Effector CD4-positive, alpha-beta T cell (primary cell): ENCODE measurements around the gene TDRD9.
"Not testable (repeated sequence)": the region's sequence is repeated elsewhere in the genome, so short reads cannot be mapped to it uniquely, and the experiment has no call there.

Experiments
- DNase-seq: peaks from one replicate; pipeline ENCODE4 v3.0.0-alpha.2; 2020
- total RNA-seq: gene quantifications from one replicate; lab custom pipeline; 2026; lab: John Stamatoyannopoulos, UW

Gene TDRD9, protein sequence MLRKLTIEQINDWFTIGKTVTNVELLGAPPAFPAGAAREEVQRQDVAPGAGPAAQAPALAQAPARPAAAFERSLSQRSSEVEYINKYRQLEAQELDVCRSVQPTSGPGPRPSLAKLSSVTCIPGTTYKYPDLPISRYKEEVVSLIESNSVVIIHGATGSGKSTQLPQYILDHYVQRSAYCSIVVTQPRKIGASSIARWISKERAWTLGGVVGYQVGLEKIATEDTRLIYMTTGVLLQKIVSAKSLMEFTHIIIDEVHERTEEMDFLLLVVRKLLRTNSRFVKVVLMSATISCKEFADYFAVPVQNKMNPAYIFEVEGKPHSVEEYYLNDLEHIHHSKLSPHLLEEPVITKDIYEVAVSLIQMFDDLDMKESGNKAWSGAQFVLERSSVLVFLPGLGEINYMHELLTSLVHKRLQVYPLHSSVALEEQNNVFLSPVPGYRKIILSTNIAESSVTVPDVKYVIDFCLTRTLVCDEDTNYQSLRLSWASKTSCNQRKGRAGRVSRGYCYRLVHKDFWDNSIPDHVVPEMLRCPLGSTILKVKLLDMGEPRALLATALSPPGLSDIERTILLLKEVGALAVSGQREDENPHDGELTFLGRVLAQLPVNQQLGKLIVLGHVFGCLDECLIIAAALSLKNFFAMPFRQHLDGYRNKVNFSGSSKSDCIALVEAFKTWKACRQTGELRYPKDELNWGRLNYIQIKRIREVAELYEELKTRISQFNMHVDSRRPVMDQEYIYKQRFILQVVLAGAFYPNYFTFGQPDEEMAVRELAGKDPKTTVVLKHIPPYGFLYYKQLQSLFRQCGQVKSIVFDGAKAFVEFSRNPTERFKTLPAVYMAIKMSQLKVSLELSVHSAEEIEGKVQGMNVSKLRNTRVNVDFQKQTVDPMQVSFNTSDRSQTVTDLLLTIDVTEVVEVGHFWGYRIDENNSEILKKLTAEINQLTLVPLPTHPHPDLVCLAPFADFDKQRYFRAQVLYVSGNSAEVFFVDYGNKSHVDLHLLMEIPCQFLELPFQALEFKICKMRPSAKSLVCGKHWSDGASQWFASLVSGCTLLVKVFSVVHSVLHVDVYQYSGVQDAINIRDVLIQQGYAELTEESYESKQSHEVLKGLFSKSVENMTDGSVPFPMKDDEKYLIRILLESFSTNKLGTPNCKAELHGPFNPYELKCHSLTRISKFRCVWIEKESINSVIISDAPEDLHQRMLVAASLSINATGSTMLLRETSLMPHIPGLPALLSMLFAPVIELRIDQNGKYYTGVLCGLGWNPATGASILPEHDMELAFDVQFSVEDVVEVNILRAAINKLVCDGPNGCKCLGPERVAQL (N-terminal part only)
- total RNA-seq = 0.94 reads per million

DNA sequence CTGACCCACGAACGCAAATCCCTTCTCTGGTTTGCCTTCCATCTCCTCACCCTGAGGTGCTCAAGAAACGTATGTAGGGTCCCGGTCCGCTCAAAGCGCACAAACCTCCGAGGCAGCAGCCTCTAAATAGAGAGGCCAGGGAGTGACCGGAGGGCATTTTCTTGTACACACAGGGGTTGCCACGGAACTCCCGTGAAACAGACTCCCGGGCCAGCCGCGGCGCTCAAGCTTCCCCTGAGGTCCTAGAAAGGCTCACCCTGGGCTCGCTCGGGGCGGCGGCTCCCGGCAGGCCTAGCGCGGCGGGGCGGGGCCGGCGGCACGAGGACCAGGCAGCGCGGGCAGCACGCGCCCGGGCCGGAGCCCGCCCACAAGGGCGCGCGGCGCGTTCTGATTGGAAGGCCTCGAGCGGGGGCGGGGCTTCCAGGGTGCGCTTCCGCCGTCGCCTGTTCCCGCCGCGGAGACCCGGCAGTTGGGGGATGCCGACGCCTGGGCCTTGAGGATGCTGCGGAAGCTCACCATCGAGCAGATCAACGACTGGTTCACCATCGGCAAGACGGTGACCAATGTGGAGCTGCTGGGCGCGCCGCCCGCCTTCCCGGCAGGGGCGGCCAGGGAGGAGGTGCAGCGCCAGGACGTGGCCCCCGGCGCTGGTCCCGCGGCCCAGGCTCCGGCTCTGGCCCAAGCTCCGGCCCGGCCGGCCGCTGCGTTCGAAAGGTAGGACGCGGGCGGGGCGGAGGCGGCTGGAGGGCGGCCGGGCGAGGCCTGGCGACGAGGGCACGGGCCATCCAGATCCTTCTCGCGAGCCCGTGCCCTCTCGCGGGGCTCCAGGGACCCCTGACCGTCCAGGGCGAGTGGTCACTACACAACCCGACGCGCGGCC lies at the start of gene TDRD9:
Gene TDRD9, plus strand, starts transcription at position 446 of the 880 bp plus-strand sequence. Its CDS starts 54 bp downstream, at position 500.
- DNase-seq = no peak

DNA sequence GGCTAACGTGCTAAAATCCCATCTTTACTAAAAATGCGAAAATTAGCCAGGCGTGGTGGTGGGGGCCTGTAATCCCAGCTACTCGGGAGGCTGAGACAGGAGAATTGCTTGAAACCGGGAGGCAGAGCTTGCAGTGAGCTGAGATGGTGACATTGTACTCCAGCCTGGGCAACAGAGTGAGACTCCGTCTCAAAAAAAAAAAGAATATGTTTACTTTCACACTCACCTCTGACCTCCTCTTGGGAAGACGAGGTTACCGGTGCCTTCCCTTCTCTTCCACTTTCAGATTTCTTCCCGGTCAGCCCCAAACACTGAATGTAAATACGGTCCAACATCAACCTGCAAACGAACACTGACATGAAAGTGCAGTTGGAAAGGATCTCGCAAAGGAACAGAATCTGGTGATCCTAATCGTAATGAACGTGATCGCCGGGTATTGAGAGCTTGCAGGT lies 49.1 kb upstream of the TDRD9 start:
- no peak for DNase-seq

DNA sequence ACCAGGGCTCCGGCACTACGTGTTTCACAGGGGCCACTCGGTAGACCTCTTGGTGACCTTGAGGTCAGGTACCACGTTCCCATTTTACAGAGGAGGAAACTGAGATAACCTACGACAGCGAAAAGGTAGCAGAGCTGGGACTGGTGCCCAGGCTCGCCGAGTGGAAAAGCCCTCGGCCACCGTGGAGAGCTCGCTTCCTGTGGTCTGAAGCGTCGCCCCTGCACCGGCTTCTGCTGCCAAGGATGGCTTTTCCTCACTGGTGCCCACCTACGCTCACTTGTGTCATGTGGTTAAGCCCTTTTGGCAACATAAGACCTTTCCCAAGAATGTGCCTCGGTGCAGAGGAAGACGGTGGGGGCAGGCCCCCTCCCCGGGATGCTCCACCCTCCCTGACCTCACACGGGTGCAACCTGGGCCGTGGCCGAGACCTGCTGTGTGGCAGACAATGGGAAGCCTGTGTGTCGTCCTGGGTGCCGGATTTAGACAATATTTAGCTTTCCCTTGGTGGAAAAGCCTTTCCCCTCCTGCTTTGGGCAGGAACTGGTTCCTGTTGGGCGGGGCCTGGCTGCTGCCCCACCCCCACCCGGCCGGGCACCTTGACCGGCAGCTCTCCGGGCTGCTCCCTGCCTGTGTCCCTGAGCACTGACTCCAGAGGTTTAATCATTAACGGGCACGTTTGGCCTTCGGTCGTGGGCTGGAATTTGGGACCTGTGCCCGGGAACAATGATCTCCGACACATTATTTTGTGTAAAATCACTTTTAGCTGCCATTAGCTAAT lies 48.5 kb upstream of the TDRD9 start:
- DNase-seq = no peak

DNA sequence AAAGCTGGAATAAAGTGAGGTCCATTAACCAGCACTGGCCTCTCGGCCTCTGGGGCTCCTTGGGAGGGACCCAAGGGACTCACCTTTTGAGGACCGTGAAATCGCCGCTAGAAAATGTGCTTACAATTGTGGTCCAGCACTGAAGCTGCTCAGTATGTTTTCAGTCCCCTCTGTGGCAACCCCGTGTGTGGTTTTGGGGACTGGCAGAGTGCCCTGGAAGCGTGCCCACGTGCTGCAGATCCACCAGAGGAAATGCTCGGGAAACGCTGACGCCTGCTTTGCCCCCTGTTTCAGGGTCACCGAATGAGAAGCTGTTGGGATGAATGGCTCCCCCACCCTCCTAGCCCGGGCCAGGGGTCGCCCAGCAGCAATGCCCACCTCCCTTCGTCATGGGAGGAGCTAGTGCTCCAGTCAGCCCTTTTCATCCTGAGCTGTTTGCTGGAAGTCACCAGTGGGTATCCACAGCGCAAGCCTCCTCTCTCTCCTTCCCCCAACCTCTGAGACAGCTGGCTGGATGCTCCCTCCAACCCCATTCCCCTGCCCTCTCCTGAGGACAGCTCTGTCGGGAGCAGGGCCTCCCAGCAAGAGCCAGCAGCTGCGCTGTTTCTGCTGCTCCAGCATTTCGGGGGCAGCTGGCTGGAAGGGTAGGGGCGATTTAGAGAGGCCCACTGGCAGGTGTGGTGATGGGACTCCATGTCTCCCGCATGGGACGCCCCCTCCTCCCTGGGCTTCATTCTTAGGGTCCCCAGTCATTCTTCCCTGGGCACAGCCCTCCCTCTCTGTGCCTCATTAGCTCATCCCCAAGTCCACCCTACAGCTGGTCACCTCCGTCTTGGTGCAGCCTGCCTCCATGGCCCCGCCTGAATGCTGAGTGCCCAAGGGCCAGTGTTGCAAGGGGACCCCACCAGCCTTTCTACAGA lies 47.6 kb upstream of the TDRD9 start:
- DNase-seq = no peak

DNA sequence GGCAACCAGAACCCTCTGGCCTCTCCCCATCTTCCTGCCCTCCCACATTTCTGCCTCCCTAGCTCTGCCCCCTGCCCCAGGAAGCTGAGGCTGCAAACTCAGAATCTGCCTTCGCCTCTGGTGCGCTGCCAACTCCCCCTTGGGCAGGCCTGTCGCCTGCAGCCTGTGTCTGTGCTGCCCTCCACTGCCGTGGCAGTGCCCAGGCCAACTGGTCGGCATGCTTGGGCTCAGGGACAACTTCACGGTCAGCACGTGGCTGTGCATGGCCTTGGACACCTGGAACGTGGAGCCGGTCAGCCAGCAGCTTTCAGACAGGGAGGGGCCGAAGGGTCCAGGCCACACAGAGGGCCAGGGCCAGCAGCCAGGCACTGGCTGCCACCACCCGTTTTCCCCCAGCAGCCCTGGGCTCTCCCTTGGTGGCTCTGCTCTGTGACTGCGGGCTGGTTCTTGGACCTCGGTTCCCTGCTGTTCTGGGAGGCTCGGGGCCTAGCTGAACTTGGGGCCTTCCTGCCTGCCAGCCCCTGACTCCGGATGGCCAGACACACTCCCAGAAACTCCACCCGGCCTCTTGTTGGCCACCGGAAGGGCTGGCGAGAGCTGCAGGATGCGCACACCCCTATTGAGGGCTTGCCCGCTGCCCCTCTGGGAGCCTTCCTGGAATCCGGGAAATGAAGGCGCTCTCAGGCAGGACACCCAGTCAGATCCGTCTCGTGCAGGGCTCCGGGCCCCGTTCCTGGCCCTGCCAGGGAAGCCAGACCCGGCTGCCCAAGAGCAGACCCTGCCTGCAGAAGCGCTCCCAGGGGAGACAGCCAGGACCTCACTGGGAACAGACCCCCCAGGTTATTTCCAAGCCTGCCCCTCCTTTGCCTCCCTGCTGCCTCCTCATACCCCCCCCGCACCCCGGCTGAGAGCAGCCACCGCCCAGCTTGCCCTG lies 46.7 kb upstream of the TDRD9 start:
- no peak for DNase-seq

DNA sequence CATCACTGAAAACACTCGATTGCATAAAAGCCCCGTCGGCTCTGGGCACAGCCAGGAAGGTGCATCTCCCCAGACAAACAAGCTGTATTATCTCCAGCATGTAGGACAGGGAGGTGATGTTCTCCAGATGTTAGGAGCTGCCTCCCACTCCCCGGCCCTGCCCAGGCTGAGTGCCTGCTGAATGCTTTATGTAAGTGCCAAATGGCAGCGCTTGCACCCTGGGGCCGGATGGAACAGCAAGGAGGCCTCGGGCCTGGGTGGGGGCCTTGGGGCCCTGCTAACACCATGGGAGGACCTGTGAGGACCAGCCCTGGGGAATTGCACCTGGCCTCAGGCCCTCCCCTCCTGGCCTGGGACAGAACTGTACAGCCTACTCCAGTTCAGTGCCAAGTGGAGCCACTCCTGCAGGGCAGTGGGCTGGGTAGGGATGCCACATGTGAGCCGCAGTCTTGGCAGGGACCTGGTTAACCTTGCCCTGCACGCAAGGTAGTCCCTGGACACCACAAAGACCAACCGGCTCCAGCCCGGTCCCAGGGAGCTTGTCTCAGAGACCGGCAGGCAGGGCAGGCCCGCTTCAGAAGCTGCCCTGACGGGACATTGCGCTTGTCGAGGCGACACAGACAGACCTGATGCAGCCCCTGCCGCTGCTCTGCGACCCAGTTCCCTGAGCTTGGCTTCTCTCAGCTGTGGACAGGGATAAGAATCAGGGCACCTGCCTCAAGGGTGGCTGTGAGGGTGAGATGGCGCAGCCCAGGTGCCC lies 45.6 kb upstream of the TDRD9 start:
- DNase-seq = no peak

DNA sequence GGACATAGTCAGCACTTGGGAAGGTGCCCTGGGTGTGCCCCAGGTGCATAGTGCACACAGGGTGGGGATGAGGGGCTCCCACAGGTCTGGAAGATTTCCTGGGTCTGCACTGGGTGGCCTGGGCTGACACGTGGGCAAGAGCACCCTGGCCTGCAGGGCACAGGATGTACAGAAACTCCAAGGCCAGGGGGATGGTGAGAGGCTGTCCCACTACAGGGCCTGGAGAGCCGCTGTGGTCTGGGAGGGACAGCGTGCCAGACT lies 45.1 kb upstream of the TDRD9 start:
- DNase-seq = no peak

DNA sequence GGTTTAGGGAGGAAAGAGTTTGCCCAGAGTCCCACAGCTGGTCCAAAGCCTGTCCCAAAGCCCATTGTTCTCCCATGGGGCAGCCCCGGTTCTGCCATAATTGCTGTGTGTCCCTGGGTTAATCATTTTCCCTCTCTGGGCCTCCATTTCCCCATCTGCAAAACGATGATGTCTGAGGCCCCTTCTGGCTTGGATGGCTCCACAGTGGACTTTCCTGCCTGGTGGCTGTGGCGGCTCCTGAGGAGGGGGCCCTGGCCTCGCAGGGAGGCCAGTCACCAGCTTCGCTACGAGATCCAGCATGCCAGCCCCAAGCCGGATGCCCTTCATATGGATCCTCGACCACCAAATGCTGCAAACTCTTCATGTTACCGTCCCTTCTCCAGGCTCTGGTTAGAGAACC lies 43.4 kb upstream of the TDRD9 start:
- DNase-seq = no peak

DNA sequence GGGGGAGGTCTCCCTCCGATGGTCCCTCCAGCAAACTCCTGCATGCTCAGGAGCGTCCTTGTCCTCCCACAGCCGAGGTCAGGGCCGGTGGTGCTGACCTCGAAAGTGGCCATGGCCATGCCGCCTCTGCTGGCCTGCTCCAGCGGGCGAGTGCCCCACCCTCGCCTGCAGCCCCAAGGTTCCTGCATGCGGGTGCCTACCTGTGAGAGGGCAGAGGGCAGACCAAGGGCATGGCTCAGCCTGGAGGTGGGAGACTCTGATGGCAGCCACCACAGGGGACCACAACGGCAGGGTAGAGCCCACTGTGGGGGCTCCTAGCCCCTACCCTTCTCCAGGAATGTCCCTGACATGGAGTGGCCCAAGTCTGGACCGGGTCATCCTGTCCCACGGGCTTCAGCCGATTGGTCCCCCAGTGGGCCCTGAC lies 42.7 kb upstream of the TDRD9 start:
- DNase-seq = no peak

DNA sequence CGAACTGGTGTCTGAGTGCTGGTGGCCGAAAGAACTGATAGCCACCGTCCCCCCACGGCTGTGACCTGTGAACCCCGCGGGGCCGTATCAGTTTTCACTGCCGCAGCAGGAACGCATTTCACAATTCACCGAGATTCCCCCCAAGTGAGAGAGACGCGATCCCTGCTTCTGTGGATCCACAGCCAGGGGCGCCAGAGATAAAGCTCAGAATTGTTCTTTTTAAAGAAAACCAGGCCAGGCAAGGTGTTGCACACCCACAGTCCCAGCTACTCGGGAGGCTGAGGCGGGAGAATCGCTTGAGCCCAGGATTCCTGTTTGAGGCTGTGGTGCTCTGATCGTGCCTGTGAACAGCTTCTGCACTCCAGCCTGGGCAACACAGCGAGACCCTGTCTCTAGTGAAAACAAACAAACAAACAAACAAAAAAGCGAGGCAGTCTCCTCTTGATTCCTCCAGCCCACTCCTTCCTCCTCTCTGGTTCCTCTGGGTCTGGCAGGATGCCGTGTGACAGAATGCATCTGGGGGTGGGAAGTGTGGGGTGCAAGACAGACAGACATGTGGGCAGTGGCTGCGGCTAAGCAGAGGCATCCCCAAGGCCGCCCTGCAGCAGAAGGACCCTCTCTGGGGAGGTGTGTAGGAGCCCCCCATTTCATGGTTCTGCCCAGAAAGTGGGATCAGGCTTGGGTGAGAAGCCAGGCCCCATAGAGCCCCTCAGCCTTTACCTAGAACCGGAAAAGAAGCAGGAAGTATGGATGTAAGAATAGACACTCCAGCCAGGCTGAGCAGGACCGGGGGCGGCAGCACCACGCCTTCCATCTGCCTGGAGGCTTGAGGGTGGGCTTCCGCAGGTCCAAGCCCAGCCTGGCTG lies 41.7 kb upstream of the TDRD9 start:
- DNase-seq = no peak

DNA sequence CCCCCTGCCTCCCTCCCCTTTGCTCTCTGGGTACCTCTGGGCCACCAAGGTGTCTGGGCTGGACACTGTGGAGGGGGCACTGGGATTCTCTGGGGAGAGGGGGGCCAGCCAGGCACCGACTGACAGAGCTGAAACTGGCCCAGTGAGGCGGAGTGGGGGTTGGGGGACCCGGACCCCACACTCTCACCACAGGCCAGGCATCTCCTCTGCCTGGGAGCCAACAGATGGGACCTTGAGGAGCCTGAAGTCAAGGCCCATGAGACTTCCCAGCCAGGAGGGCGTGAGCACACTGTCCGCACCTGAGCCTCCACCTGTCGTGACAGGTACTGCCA lies 41.1 kb upstream of the TDRD9 start:
- DNase-seq = no peak

DNA sequence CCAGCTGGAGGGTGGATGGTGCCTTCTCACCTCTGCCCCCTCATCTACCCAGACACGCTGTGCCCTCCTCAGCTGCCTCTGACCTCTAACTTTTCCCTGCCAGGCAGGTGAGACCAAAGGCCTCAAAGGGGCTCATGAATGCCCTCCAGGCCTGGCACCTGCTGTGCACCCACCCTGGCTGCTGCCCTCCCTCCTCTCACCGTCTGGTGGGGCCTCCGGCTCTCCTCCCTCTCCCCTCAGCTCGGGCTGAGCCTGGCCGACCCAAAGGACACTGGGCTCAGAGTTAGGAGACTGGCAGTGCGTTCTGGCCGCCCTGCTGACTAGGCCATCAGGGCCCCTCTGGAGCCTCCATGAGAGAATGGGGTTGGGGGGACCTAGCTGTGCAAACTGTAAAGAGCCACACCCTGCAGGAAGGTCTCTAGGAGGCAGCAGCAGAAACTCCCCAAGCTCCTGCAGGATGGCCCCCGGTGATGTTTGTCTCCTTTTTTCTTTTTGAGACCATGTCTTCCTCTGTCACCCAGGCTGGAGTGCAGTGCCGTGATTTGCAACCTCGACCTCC lies 40.6 kb upstream of the TDRD9 start:
- no peak for DNase-seq

DNA sequence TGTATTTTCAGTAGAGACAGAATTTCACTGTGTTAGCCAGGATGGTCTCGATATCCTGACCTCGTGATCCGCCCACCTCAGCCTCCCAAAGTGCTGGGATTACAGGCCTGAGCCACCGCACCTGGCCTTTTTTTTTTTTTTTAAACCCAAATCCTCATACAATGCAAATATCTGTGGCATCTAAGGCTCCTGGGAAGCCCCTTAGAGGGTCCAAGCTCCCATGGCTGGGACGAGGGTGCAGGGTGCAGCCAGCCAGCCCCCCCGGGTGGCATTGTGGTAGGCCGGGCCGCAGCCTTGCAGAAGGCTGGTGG lies 39.3 kb upstream of the TDRD9 start:
- DNase-seq = not testable (repeated sequence)

DNA sequence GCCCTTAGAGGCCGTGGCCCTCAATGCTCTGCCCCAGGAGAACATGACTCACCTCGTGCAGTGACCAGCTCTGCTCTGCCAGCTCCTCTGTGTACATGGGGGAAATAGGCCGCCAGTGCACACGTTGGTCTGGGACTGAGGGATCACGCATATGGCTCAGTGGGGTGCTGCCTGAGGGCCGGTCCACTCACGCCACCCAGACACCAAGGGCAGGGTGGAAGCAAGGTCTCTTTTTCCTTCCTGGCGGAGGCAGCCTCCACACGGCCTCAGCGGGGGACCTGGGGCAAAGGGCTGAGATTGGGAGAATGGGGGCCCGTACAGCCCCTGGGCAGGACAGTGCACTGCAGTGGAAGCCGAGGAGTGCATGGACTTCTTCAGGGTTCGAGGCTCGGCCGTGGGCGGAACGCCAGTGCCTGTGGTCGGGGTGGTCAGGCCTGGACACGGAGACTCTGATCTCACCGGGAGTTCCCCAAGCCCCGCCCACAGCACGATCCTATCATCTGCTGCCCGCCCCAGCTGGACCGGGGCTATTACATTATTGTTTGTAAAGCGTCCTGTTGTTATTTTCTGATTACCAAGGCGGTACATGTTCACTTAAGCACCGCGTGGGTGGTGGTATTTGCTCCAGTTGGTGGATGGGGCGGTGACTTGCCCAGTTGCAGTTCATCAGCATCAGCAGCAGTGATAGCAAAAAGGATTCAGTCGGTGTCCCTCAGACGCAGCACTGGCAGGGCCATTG lies 38.8 kb upstream of the TDRD9 start:
- no peak for DNase-seq

DNA sequence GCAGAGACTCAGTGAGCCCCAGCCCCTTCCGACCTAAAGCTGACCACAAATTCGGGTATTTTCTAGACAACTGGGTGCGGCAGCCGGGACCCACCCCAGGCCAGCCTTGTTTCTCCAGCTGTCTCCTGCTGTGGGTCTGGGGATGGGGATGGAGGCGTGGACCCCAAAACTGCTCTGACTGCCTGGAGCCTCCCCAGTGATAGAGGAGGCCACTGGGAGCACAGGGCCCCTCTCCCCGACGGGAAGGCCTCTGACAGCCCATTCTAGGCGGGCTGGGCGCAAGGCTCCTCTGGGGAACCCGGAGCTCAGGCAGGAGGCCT lies 38.2 kb upstream of the TDRD9 start:
- no peak for DNase-seq

DNA sequence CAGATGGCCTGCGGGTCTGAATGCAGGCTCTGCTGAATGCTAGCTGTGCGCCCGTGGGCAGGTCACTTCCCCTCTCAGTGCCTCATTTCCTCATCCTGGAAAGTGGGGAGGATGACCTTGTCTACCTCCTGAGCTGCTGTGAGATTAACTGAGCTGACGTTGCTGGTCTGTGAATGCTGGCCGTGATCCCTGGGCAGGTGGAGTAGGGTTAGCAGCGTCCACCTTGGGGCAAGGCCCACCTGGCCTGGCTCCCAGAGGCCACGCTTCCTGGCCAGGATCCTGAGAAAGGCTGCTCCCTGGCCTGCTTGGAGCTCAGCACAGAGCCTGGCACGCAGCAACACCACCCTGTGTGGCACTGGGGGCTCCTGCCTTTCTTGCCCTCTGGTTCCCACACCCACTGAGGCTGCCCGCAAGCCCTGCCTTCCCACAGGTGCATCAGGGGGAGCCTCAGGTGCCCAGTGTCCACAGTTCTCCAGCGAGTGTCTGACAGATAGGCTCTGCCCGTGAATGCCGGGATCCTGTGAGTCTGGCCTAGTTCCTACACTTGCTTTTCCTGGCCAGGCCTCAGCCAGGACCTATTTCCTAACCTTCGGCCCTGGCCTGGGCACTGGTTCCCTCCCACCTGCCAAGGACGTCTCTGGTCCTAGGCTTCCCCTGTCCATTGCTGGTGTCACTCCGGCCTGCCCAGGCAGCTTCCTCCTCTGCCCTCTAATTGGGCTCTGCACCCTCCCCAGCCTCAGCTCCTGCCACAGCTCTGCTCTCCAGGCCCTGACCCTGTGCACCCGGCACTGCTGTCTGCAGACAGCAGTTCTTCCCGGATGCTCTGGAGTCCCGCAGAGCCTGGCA lies 37.2 kb upstream of the TDRD9 start:
- DNase-seq = no peak
